ENCODE measurements around the gene CACHD1.

- no peak for TF ChIP-seq CTCF (IDR thresholded peaks at IDR 0.05)
- TF ChIP-seq ELK1 (IDR thresholded peaks at IDR 0.05; ENCODE audit: low read depth, low read length), result no peak
- no peak for TF ChIP-seq CBX2 (IDR thresholded peaks at IDR 0.05; ENCODE audit: borderline replicate concordance, low read depth)
- no peak for TF ChIP-seq MAFK (IDR thresholded peaks at IDR 0.05; ENCODE audit: partially characterized antibody)
- no peak for TF ChIP-seq RAD21 (conservative IDR thresholded peaks at IDR 0.05 in 1 of 2, IDR thresholded peaks at IDR 0.05 in 1 of 2)
- no peak for TF ChIP-seq POLR2A (IDR thresholded peaks at IDR 0.05; ENCODE audit: low read length)
- no peak for TF ChIP-seq EHMT2 (IDR thresholded peaks at IDR 0.05; ENCODE audit: low read depth)
- no peak for TF ChIP-seq RFX5 (IDR thresholded peaks at IDR 0.05)
- TF ChIP-seq REST (IDR thresholded peaks at IDR 0.05), result no peak
Measured at GRCh38 chr1:64705591-64705990, 235.7 kb downstream of the CACHD1 start.
